ENCODE measurements around the gene EXOSC9. TPM values are rescaled to one million over a fixed set of nuclear protein-coding genes. Genes with fewer than 3 reads are reported as not detected.

EXOSC9 gene
- total and polyA plus RNA-seq, 2 of the 8 experiments (the other 6 are each of a cell fraction or from before 2014, with no cell fraction given) = 33.2 to 54.9 TPM

DNA sequence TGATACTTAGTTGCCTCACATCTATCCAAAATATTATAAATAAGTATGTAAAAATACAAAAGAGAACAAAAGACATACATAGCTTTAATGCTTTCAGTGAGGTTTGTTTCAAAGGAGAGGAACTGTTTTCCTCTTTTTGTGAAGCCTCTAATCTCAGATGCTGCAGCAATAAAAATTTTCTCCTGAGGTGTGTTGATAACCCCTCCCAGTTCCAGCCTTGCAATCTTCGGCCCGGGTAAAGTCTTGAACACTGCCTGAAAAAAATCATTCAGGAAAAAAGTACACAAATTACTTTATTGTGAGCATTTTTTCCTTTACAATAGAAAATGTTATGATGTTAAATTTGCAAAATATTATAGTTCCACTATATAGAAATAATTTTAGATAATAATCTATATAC lies 60.3 kb downstream of the EXOSC9 start (continued):
- TF ChIP-seq, protein P1, sequence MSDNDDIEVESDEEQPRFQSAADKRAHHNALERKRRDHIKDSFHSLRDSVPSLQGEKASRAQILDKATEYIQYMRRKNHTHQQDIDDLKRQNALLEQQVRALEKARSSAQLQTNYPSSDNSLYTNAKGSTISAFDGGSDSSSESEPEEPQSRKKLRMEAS (IDR thresholded peaks at IDR 0.05) = no peak
- TF ChIP-seq, protein P2, sequence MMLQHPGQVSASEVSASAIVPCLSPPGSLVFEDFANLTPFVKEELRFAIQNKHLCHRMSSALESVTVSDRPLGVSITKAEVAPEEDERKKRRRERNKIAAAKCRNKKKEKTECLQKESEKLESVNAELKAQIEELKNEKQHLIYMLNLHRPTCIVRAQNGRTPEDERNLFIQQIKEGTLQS (IDR thresholded peaks at IDR 0.05; ENCODE audit: insufficient read depth, low read depth, low read length) = no peak
- TF ChIP-seq MAFK (IDR thresholded peaks at IDR 0.05; ENCODE audit: low read depth, low read length) = no peak
- no peak for TF ChIP-seq HDAC6 (IDR thresholded peaks at IDR 0.05; ENCODE audit: low read depth, low read length)

Measured in H1 (cell line).